GM11168 (cell line): ENCODE results near the gene GPA33.

Source experiments
- in situ Hi-C: fragments of 300-500 bp; cut with MboI; formaldehyde crosslinking; loops from one replicate; pipeline ENCODE4 v1.12.0; 2022; ENCODE audit warnings: low sequenced_read_pairs; ENCODE audit not compliant: unreplicated experiment

Gene GPA33

GRCh38 chr1:167118188-167118587, 28.0 kb upstream of the GPA33 start:
- in situ Hi-C loops: no loop called here

- in situ Hi-C loops: no loop called here
These were observed 27.0 kb upstream of the GPA33 start for GRCh38 chr1:167117225-167117624.

GRCh38 chr1:167116174-167116573, 26.0 kb upstream of the GPA33 start:
- in situ Hi-C loops: no loop called here

- in situ Hi-C loops: no loop called here
These were observed 25.5 kb upstream of the GPA33 start for GRCh38 chr1:167115655-167116054.

GRCh38 chr1:167114725-167115124, 24.5 kb upstream of the GPA33 start:
- in situ Hi-C loops: no loop called here

GRCh38 chr1:167111868-167112709, 21.9 kb upstream of the GPA33 start:
- in situ Hi-C loops: no loop called here

GRCh38 chr1:167110586-167110985, 20.4 kb upstream of the GPA33 start:
- in situ Hi-C loops: no loop called here

GRCh38 chr1:167109125-167109524, 18.9 kb upstream of the GPA33 start:
- in situ Hi-C loops: no loop called here

GRCh38 chr1:167107456-167107855, 17.3 kb upstream of the GPA33 start:
- in situ Hi-C loops: no loop called here

- in situ Hi-C loops: no loop called here
These were observed 15.9 kb upstream of the GPA33 start for GRCh38 chr1:167106119-167106461.

GRCh38 chr1:167105271-167106118, 15.3 kb upstream of the GPA33 start:
- in situ Hi-C loops: no loop called here

GRCh38 chr1:167104256-167104633, 14.1 kb upstream of the GPA33 start:
- in situ Hi-C loops: no loop called here

GRCh38 chr1:167102906-167103573, 12.9 kb upstream of the GPA33 start:
- in situ Hi-C loops: no loop called here

GRCh38 chr1:167101754-167102153, 11.6 kb upstream of the GPA33 start:
- in situ Hi-C loops: no loop called here

GRCh38 chr1:167100730-167101129, 10.6 kb upstream of the GPA33 start:
- in situ Hi-C loops: no loop called here

- in situ Hi-C loops: no loop called here
These were observed 9.7 kb upstream of the GPA33 start for GRCh38 chr1:167099851-167100250.

- in situ Hi-C loops: no loop called here
These were observed 5.2 kb upstream of the GPA33 start for GRCh38 chr1:167095368-167095767.

GRCh38 chr1:167094690-167095089, 4.5 kb upstream of the GPA33 start:
- in situ Hi-C loops: no loop called here

GRCh38 chr1:167093846-167094516, 3.8 kb upstream of the GPA33 start, which contains the start of gene STYXL2:
Gene STYXL2, plus strand, starts transcription at chr1:167094075. Its CDS starts 775 bp downstream, at chr1:167094850.
- in situ Hi-C loops: no loop called here

GRCh38 chr1:167092653-167093052, 2.5 kb upstream of the GPA33 start:
- in situ Hi-C loops: no loop called here
